Breast epithelium (tissue), 4 donors: ENCODE data around the gene FMNL2. TPM values are rescaled to one million over a fixed set of nuclear protein-coding genes. Genes with fewer than 3 reads are reported as not detected.
"Not testable (repeated sequence)": the region's sequence is repeated elsewhere in the genome, so short reads cannot be mapped to it uniquely, and the experiment has no call there.

Experiments
- DNase-seq, 2 donors: peaks; one replicate each; pipeline ENCODE4 v3.0.0-alpha.2; 2019; ENCODE audit warnings: low spot score in 2 of 2
- H3K27ac ChIP-seq, 2 donors: fragments of 200-600 bp; sonication (generic) in 1 of 2; one replicate each; pipeline ENCODE4 v1.5.1; 2016 to 2019; ENCODE audit warnings: mild to moderate bottlenecking in 1 of 2
- H3K27me3 ChIP-seq, 2 donors: fragments of 200-600 bp; sonication (generic) in 1 of 2; one replicate each; pipeline versions ENCODE4 v1.5.1 to v1.6.0; 2017 to 2019; ENCODE audit warnings: control low read depth in 1 of 2, mild to moderate bottlenecking in 1 of 2
- H3K36me3 ChIP-seq: fragments of 200-600 bp; one replicate; pipeline ENCODE4 v1.5.1; 2019
- H3K4me1 ChIP-seq, 2 donors: fragments of 200-600 bp; sonication (generic); one replicate each; pipeline ENCODE4 v1.5.1; 2016 to 2019; ENCODE audit warnings: control low read depth in 1 of 2
- H3K4me3 ChIP-seq, 3 donors: fragments of 200-600 bp; sonication (generic); 1 replicate in 2 of 3; 2 replicates in 1 of 3; pipeline ENCODE4 v1.5.1; 2016 to 2019; ENCODE audit warnings: mild to moderate bottlenecking in 3 of 3, moderate library complexity in 2 of 3
- H3K9me3 ChIP-seq, 2 donors: fragments of 200-600 bp; sonication (generic) in 1 of 2; one replicate each; pipeline ENCODE4 v1.5.1; 2016 to 2019; ENCODE audit warnings: control low read depth in 1 of 2
- POLR2A ChIP-seq: fragments of 450-650 bp; IDR thresholded peaks from one replicate; pipeline ENCODE4 v1.6.1; 2016; ENCODE audit warnings: antibody characterized with exemption, mild to moderate bottlenecking, moderate library complexity
- POLR2AphosphoS5 ChIP-seq, 3 donors: sonication (generic); formaldehyde crosslinking; IDR thresholded peaks; one replicate each; pipeline ENCODE4 v1.6.1; 2017; ENCODE audit warnings: antibody characterized with exemption in 3 of 3
- intact Hi-C: fragments of 100-400 bp; cut with DNase I; formaldehyde crosslinking; loops from one replicate; pipeline ENCODE4 v1.15.1; 2023; ENCODE audit warnings: low total_unique reads
- total RNA-seq, 3 donors: library from RNA; depleted of rRNA; stranded (reverse); fragments of >200 nt; gene quantifications; one replicate each; pipeline ENCODE4 v1.1.0, GENCODE V29; 2016
- TF ChIP-seq, protein P1 (sequence below), 3 donors: fragments of 450-650 bp; IDR thresholded peaks; one replicate each; pipeline ENCODE4 v1.5.1; 2016 to 2017; ENCODE audit warnings: antibody characterized with exemption in 3 of 3, mild to moderate bottlenecking in 3 of 3, moderate library complexity in 3 of 3

FMNL2 gene
- total RNA-seq, 3 donors from 2014 or later, result 36.1 to 78.1 (median 40.0) TPM

DNA sequence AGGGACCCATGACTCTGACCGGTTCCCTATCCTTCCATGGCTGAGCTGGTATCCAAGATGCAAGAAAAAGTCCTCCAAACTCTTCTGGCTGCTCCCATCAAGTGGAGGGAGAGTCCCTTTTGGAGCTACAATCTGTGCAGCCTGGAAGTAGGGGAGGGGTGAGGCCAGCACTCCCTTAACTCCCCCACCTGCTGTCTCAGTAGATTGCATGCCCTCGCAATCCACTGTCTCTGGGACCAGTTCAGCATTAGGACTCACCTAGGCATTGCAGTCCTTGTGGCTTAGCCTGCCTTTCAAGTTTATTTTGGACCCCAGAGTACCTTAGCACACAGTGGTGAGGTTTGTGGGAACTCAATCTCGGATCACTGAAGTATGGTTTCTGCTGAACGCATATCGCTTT lies 14.2 kb upstream of the FMNL2 start:
- no peaks in the 10 kb centered on the region for H3K27me3 ChIP-seq
- no peaks in the 10 kb centered on the region for H3K4me1 ChIP-seq
- no peak overlapping the region for H3K4me3 ChIP-seq
- H3K27ac ChIP-seq, result no peak overlapping the region
- intact Hi-C loops, result no loop called here
- no peak for DNase-seq
- TF ChIP-seq POLR2AphosphoS5 (IDR thresholded peaks at IDR 0.05) (no peak), POLR2A (no peak)
- TF ChIP-seq, protein P1, sequence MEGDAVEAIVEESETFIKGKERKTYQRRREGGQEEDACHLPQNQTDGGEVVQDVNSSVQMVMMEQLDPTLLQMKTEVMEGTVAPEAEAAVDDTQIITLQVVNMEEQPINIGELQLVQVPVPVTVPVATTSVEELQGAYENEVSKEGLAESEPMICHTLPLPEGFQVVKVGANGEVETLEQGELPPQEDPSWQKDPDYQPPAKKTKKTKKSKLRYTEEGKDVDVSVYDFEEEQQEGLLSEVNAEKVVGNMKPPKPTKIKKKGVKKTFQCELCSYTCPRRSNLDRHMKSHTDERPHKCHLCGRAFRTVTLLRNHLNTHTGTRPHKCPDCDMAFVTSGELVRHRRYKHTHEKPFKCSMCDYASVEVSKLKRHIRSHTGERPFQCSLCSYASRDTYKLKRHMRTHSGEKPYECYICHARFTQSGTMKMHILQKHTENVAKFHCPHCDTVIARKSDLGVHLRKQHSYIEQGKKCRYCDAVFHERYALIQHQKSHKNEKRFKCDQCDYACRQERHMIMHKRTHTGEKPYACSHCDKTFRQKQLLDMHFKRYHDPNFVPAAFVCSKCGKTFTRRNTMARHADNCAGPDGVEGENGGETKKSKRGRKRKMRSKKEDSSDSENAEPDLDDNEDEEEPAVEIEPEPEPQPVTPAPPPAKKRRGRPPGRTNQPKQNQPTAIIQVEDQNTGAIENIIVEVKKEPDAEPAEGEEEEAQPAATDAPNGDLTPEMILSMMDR (IDR thresholded peaks at IDR 0.05), result no peak
- no peaks in the 10 kb centered on the region for H3K9me3 ChIP-seq
- H3K36me3 ChIP-seq, result no peaks in the 10 kb centered on the region

DNA sequence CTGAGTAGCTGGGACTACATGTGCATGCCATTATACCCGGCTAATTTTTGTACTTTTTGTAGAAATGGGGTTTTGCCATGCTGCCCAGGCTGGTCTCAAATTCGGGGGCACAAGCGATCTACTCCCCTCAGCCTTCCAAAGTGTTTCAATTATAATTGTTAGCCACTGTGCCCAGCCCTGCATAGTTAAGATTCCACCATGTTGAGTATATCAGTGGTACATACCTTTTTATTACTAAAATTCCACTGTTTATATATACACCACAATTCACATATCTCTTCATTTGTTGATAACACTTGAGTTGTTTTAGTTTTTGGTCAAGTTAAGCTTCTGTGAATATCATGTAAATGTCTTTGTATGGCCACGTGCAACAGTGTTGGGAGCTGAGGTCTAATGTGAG lies 12.8 kb upstream of the FMNL2 start:
- H3K27ac ChIP-seq, result no peak overlapping the region
- H3K27me3 ChIP-seq, result no peaks in the 10 kb centered on the region
- intact Hi-C loops, result no loop called here

DNA sequence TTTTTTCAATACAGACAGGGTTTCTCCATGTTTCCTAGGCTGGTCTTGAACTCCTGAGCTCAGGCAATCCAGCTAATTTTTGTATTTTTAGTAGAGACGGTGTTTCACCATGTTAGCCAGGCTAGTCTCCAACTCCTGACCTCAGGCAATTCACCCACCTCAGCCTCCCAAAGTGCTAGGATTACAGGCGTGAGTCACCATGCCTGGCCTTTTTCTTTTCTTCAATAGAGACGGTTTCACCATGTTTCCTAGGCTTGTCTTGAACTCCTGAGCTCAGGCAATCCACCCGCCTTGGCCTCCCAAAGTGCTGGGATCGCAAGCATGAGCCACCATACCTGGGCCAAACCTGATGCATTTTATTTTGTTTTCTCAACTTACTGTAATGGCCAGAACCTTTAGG lies 9.8 kb upstream of the FMNL2 start:
- DNase-seq, H3K27ac ChIP-seq, H3K4me3 ChIP-seq, H3K27me3 ChIP-seq, intact Hi-C loops, H3K36me3 ChIP-seq, H3K9me3 ChIP-seq, H3K4me1 ChIP-seq: not testable (repeated sequence)

More for the DNA sequence above, 12.8 kb upstream of the FMNL2 start:
- no peak overlapping the region for H3K4me3 ChIP-seq
- TF ChIP-seq POLR2AphosphoS5 (IDR thresholded peaks at IDR 0.05) (no peak), POLR2A (no peak)
- no peaks in the 10 kb centered on the region for H3K4me1 ChIP-seq
- DNase-seq, result no peak
- no peaks in the 10 kb centered on the region for H3K9me3 ChIP-seq
- H3K36me3 ChIP-seq, result no peaks in the 10 kb centered on the region

DNA sequence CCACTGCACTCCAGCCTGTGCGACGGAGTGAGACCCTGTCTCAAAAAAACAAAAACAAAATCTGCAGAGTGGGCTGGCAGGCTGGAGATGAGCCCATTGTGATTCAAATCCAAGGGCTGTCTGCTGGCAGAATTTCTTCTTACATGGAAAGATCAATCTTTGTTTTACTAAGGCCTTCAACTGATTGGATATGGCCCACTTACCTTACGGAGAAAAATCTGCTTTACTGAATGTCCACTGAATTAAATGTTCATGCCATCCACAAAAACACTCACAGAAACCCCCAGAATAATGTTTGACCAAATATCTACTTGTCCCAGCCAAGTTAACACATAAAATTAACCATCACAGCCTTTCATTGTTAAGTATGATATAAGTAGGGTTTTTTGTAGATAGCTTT lies 8.3 kb upstream of the FMNL2 start:
- Histone ChIP-seq H3K27ac (no peak overlapping the region), H3K4me3 (no peak overlapping the region), H3K4me1 (no peaks in the 10 kb centered on the region), H3K36me3 (no peaks in the 10 kb centered on the region), H3K9me3 (no peaks in the 10 kb centered on the region), H3K27me3 (no peaks in the 10 kb centered on the region)
- no peak for DNase-seq
- no peak for TF ChIP-seq POLR2A
- TF ChIP-seq POLR2AphosphoS5 (IDR thresholded peaks at IDR 0.05), result no peak
- TF ChIP-seq, protein P1 (IDR thresholded peaks at IDR 0.05), result no peak
- intact Hi-C loops, result no loop called here

DNA sequence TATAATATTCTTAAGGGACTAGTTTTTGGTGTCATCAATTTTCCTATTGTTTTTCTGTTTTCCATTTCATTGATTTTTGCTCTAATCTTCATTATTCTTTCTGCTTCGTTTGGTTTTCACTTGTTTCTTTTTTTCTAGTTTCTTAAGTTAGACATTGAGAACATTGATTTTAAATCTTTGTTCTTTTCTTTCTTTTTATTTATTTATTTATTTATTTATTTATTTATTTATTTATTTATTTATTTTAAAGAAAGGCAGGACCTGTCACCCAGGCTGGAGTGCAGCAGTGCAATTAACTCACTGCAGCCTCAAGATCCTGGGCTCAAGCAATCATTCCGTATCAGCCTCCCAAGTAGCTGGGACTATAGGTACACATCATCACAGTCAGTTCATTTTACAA lies 7.0 kb upstream of the FMNL2 start:
- no peaks in the 10 kb centered on the region for H3K27me3 ChIP-seq
- no peaks in the 10 kb centered on the region for H3K9me3 ChIP-seq
- no peak for DNase-seq
- H3K4me3 ChIP-seq, result no peak overlapping the region
- TF ChIP-seq POLR2A, result no peak
- TF ChIP-seq, protein P1 (IDR thresholded peaks at IDR 0.05), result no peak
- TF ChIP-seq POLR2AphosphoS5 (IDR thresholded peaks at IDR 0.05), result no peak
- H3K27ac ChIP-seq, result no peak overlapping the region
- intact Hi-C loops, result no loop called here
- no peaks in the 10 kb centered on the region for H3K4me1 ChIP-seq
- no peaks in the 10 kb centered on the region for H3K36me3 ChIP-seq

DNA sequence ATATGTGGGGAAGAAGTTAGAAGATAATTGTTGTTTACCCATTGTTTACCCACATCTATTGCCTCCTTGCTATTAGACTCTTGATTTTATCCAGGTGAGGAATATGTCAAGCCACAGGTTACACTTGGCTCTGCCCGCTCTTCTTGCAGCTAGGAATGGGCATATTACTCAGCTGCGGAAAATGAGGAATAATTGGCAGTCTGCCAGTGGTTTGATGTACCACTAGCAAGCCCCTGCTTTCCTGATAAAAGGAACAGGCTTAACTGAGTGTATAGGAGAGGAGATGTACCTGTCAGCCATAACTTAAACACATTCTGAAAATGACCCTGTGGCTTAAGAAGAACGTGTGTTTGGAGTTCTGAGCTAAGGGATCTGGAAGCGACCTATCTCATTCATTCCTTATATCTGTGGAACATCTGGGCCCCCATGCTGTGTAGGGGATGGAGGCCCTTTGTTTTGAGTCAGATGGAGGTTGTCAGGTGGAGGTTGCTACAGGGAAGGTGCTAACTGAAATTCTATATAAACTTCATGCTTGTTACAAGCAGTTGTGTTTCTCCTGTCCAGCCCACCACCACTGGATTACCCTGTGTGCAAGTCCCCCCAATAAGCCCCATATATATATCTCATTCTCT lies 4.6 kb upstream of the FMNL2 start:
- no peak for DNase-seq
- Histone ChIP-seq H3K27ac (no peak overlapping the region), H3K27me3 (no peaks in the 10 kb centered on the region), H3K4me3 (no peak overlapping the region), H3K4me1 (no peaks in the 10 kb centered on the region), H3K36me3 (no peaks in the 10 kb centered on the region), H3K9me3 (no peaks in the 10 kb centered on the region)
- TF ChIP-seq, protein P1 (IDR thresholded peaks at IDR 0.05), result no peak
- TF ChIP-seq POLR2A (no peak), POLR2AphosphoS5 (IDR thresholded peaks at IDR 0.05) (no peak)
- intact Hi-C loops, result no loop called here
